Panc1 (cell line): ENCODE measurements around the gene ZMYM3.

Experiments
- CTCF ChIP-seq: fragments of 450-650 bp; IDR thresholded peaks from 2 replicates; pipeline ENCODE4 v1.5.1; 2017; ENCODE audit warnings: mild to moderate bottlenecking
- POLR2AphosphoS5 ChIP-seq: IDR thresholded peaks from 2 replicates; pipeline ENCODE4 v1.6.1; 2012; ENCODE audit warnings: mild to moderate bottlenecking, low read depth, low read length, moderate library complexity
- SIN3A ChIP-seq: IDR thresholded peaks from 2 replicates; pipeline ENCODE4 v1.6.1; 2012; ENCODE audit warnings: low read depth, mild to moderate bottlenecking, low read length, moderate library complexity, borderline replicate concordance; ENCODE audit not compliant: insufficient read depth
- TCF7L2 ChIP-seq: IDR thresholded peaks from 2 replicates; pipeline ENCODE4 v1.6.1; 2011; ENCODE audit warnings: mild to moderate bottlenecking, low read depth, low read length, inconsistent platforms

DNA sequence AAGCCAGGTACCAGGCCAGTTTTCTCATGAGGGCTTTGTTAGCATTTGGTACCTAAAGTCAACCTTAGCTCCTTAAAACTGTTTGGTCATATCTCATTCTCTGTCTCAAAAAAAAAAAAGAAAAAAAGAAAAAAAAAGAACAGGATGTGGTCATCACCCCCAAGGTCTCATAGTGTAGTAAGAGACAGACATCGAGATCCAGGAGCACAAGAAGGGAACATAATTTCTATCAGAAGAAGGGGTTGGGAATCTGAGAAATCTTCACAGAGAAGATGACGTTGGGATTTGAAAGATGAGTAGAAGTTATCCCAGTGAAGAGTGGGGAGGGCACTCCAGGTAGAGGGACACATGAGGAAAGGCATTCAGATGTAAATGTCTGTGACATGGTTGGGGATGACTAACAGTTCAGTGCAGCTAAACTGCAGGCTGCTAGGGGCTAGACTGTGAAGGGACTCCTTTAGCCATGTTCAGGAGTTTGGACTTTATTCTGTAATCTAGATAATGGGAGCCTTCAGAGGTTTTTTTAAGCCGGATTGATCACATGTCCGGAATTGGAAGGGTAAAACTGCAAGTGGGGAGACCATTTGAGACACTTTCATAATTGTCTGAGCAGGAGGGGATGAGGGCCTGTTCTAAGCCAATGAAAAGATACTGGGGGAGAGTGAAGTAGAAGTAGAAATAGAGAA, 57.8 kb downstream of the ZMYM3 start:
- no peak for TF ChIP-seq CTCF
- TF ChIP-seq TCF7L2: no peak
- no peak for TF ChIP-seq POLR2AphosphoS5
- no peak for TF ChIP-seq SIN3A
